Parathyroid adenoma (tissue), 2 donors: ENCODE data around the gene ABCC1.

Experiments
- H2AFZ ChIP-seq: fragments of 300-600 bp; sonication (generic); one replicate; pipeline ENCODE4 v1.7.0; 2017; ENCODE audit warnings: antibody characterized with exemption, mild to moderate bottlenecking
- H3K27ac ChIP-seq: fragments of 300-600 bp; sonication (generic); one replicate; pipeline ENCODE4 v1.7.0; 2017
- H3K27me3 ChIP-seq: fragments of 300-600 bp; sonication (generic); one replicate; pipeline ENCODE4 v1.7.0; 2017; ENCODE audit warnings: low read length; ENCODE audit not compliant: control insufficient read depth, insufficient read depth
- H3K36me3 ChIP-seq: fragments of 300-600 bp; sonication (generic); one replicate; pipeline ENCODE4 v1.7.0; 2017; ENCODE audit warnings: low read length; ENCODE audit not compliant: control insufficient read depth, insufficient read depth
- H3K4me1 ChIP-seq: fragments of 300-600 bp; sonication (generic); one replicate; pipeline ENCODE4 v1.7.0; 2017; ENCODE audit warnings: control low read depth
- H3K4me2 ChIP-seq: fragments of 300-600 bp; sonication (generic); one replicate; pipeline ENCODE4 v1.7.0; 2017; ENCODE audit warnings: low read length
- H3K4me3 ChIP-seq: fragments of 300-600 bp; sonication (generic); one replicate; pipeline ENCODE4 v1.7.0; 2017; ENCODE audit warnings: low read depth, low read length
- H3K79me2 ChIP-seq: fragments of 300-600 bp; sonication (generic); one replicate; pipeline ENCODE4 v1.7.0; 2017; ENCODE audit warnings: control low read depth
- H3K9ac ChIP-seq: fragments of 300-600 bp; sonication (generic); one replicate; pipeline ENCODE4 v1.7.0; 2017; ENCODE audit warnings: mild to moderate bottlenecking
- H3K9me3 ChIP-seq: fragments of 300-600 bp; sonication (generic); one replicate; pipeline ENCODE4 v1.7.0; 2017; ENCODE audit warnings: low read length; ENCODE audit not compliant: control insufficient read depth
- TF ChIP-seq, protein P1 (sequence below): fragments of 300-600 bp; sonication (generic); IDR thresholded peaks from one replicate; pipeline ENCODE4 v1.7.0; 2017; ENCODE audit warnings: antibody characterized with exemption, mild to moderate bottlenecking
- donor health status: primary hyperparathyroidism.

Gene ABCC1

DNA sequence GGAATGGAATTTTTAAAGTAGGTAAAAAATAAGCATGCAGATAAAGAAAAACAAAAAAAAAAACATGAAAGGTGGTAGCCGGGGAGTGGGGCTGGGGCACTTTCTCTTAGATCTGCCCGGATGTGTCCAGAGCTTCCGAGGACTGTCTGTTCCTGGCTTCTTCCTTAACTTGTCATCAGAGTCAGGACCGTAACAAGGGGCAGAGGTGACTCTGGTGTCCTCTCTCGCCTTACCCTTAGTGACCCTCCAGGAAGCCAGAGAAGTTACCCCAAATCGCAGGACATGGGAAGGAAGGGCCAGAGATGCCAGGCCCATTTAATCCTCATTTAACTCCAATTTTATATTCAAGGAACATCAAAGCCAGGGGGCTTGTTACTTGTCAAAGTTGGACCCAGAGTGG is 158.4 kb downstream of the ABCC1 start:
- Histone ChIP-seq H3K27ac (no peak overlapping the region), H2AFZ (no peak overlapping the region), H3K4me2 (no peak overlapping the region), H3K9me3 (no peaks in the 10 kb centered on the region), H3K36me3 (no peaks in the 10 kb centered on the region), H3K79me2 (no peaks in the 10 kb centered on the region), H3K27me3 (no peaks in the 10 kb centered on the region), H3K4me3 (no peak overlapping the region), H3K4me1 (no peaks in the 10 kb centered on the region), H3K9ac (no peak overlapping the region)
- TF ChIP-seq, protein P1, sequence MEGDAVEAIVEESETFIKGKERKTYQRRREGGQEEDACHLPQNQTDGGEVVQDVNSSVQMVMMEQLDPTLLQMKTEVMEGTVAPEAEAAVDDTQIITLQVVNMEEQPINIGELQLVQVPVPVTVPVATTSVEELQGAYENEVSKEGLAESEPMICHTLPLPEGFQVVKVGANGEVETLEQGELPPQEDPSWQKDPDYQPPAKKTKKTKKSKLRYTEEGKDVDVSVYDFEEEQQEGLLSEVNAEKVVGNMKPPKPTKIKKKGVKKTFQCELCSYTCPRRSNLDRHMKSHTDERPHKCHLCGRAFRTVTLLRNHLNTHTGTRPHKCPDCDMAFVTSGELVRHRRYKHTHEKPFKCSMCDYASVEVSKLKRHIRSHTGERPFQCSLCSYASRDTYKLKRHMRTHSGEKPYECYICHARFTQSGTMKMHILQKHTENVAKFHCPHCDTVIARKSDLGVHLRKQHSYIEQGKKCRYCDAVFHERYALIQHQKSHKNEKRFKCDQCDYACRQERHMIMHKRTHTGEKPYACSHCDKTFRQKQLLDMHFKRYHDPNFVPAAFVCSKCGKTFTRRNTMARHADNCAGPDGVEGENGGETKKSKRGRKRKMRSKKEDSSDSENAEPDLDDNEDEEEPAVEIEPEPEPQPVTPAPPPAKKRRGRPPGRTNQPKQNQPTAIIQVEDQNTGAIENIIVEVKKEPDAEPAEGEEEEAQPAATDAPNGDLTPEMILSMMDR: no peak

GRCh38 chr16:16108759-16109158 is 159.3 kb downstream of the ABCC1 start:
- Histone ChIP-seq H3K27ac (no peak overlapping the region), H3K27me3 (no peaks in the 10 kb centered on the region), H3K9ac (no peak overlapping the region), H3K79me2 (no peaks in the 10 kb centered on the region), H2AFZ (no peak overlapping the region), H3K4me3 (no peak overlapping the region), H3K36me3 (no peaks in the 10 kb centered on the region), H3K4me1 (no peaks in the 10 kb centered on the region), H3K9me3 (no peaks in the 10 kb centered on the region), H3K4me2 (no peak overlapping the region)
- TF ChIP-seq, protein P1: no peak

DNA sequence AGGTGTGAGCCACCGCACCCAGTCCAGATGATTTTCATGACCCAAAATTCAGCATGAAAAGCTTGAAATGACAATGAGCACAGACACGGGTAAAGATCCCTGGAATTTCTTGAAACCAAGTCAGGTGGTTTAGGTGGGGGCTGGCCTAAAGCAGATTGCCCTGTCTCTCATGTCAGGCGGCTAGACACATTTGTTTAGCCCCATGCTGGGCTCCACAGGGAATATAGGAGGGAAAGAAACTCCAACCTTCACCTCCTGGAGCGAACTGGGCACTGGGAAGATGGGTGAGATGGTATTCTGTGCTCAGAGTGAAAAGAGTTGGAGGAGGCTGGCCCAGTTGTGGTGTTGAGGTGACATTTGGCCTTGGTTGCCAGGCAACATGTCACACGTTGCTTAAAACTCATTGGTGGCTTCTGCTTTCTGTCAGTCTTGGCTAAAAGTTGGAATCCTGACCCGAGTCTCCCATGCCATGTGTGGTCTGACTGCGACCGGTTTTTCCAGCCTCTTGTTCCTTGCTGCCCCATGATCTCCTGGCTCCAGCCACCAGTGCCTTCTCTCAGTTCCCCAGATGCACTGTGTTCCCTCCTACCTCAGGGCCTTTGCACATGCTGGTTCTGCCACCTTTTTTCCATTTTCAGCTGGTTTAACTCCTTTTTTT is 160.2 kb downstream of the ABCC1 start:
- no peak overlapping the region for H3K4me2 ChIP-seq
- no peaks in the 10 kb centered on the region for H3K36me3 ChIP-seq
- no peaks in the 10 kb centered on the region for H3K9me3 ChIP-seq
- no peak overlapping the region for H3K9ac ChIP-seq
- no peaks in the 10 kb centered on the region for H3K4me1 ChIP-seq
- H2AFZ ChIP-seq: no peak overlapping the region
- no peak overlapping the region for H3K27ac ChIP-seq
- H3K79me2 ChIP-seq: no peaks in the 10 kb centered on the region
- no peak overlapping the region for H3K4me3 ChIP-seq
- TF ChIP-seq, protein P1: no peak
- H3K27me3 ChIP-seq: no peaks in the 10 kb centered on the region

DNA sequence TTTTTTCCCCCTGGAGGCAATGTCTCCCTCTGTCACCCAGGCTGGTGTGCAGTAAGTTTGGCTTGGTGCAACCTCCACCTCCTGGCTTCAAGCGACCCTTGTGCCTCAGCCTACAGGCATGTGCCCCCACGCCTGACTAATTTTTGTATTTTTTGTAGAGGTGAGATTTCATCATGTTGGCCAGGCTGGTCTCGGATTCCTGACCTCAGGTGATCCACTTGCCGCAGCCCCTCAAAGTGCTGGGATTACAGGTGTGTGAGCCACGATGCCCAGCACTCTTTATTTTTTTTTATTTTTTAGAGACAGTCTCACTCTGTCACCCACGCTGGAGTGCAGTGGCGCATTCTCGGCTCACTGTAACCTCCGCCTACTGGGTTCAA is 160.7 kb downstream of the ABCC1 start:
- Histone ChIP-seq H3K9ac (no peak overlapping the region), H3K9me3 (no peaks in the 10 kb centered on the region), H3K79me2 (no peaks in the 10 kb centered on the region), H3K4me2 (no peak overlapping the region), H3K27me3 (no peaks in the 10 kb centered on the region), H3K27ac (no peak overlapping the region), H3K4me3 (no peak overlapping the region), H3K36me3 (no peaks in the 10 kb centered on the region), H2AFZ (no peak overlapping the region), H3K4me1 (no peaks in the 10 kb centered on the region)
- TF ChIP-seq, protein P1: no peak

DNA sequence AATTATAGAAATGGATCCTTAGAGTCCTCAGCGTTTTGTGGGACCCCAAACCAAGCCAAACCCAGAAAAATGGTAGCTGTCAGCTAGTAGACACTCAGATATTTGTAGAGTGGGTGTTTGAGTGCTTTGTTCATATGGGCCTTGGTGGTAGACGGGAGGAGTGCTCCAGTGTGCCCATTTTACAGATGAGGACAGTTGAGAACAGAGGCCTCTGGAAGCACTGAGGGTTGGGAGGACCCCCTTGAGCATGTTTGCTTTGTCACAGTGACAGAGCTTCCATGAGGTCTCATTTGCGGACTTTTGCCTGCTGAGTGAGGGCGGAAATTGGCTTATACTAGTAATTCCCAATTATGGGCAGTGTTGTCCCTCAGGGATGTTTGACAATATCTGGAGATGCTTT is 162.2 kb downstream of the ABCC1 start:
- TF ChIP-seq, protein P1: no peak
- H3K36me3 ChIP-seq: no peaks in the 10 kb centered on the region
- H3K9me3 ChIP-seq: no peaks in the 10 kb centered on the region

More for the DNA sequence above, 162.2 kb downstream of the ABCC1 start:
- Histone ChIP-seq H3K27ac (no peak overlapping the region), H2AFZ (no peak overlapping the region), H3K4me1 (no peaks in the 10 kb centered on the region), H3K4me3 (no peak overlapping the region), H3K4me2 (no peak overlapping the region), H3K9ac (no peak overlapping the region), H3K27me3 (no peaks in the 10 kb centered on the region), H3K79me2 (no peaks in the 10 kb centered on the region)
